HepG2 (cell line): ENCODE results near the gene CAMK2D. TPM values are rescaled to one million over a fixed set of nuclear protein-coding genes. Genes with fewer than 3 reads are reported as not detected.
A peak's percentile ranks its signal among the peaks of the same experiment; 100 is the strongest.

Experiments used
- ATAC-seq: fragments of 200-7000 bp; cut with Tn5 transposase; 3 replicates; pipeline ENCODE4 v1.9.1; 2020; ENCODE audit warnings: mild to moderate bottlenecking, moderate library complexity
- BruUV-seq: library from RNA; stranded (reverse); fragments of 400-500 nt; replicated peaks from 2 replicates; lab custom pipeline; 2021; lab: Mats Ljungman, UMichigan
- CTCF ChIA-PET: fragments of 300-600 bp; formaldehyde crosslinking; extraction: SDS; loops from one replicate; lab custom pipeline; 2021; ENCODE audit warnings: low total read pairs, inconsistent platforms, low intra/inter-chr PET ratio; lab: Yijun Ruan, JAX
- POLR2A ChIA-PET: fragments of 350-600 bp; sonication (Branson Sonifier 250); formaldehyde crosslinking; loops from one replicate; lab custom pipeline; 2020; ENCODE audit warnings: antibody characterized with exemption, inconsistent platforms; lab: Yijun Ruan, JAX
- DNase-seq: peaks from one replicate; pipeline ENCODE4 v3.0.0-alpha.2; 2015; ENCODE audit warnings: low spot score
- FAIRE-seq: peaks from 3 replicates; lab custom pipeline; 2011; peaks lifted over from hg19 to GRCh38; lab: Jason Lieb, UNC
- H2AFZ ChIP-seq: one replicate; pipeline ENCODE4 v1.6.1; 2011; ENCODE audit warnings: low read length, inconsistent platforms
- H3K27ac ChIP-seq: fragments of 300-600 bp; 3 replicates; pipeline ENCODE4 v1.8.0; 2011; ENCODE audit warnings: mixed run types, mild to moderate bottlenecking, mixed read lengths, low read length, inconsistent platforms; ENCODE audit not compliant: insufficient read depth; ENCODE audit errors: extremely low read length
- H3K27me3 ChIP-seq, 2 experiments: fragments of 200-600 bp in 1 of 2; 2 replicates in 1 of 2; 3 replicates in 1 of 2; pipeline versions ENCODE4 v1.6.0 to v1.8.0; 2011; ENCODE audit warnings: low read length in 2 of 2, mild to moderate bottlenecking in 2 of 2, moderate library complexity in 2 of 2, inconsistent platforms in 1 of 2; ENCODE audit not compliant: insufficient read depth in 2 of 2, control insufficient read depth in 1 of 2
- H3K36me3 ChIP-seq, 2 experiments: fragments of 200-600 bp in 1 of 2; replicated peaks in 1 of 2; 2 replicates in 1 of 2; 3 replicates in 1 of 2; pipeline versions ENCODE4 v1.5.1 to v1.8.0; 2011; ENCODE audit warnings: low read length in 2 of 2, inconsistent platforms in 1 of 2; ENCODE audit not compliant: insufficient read depth in 2 of 2, control insufficient read depth in 1 of 2
- H3K4me1 ChIP-seq: 2 replicates; pipeline ENCODE4 v1.5.1; 2012; ENCODE audit warnings: low read length, inconsistent platforms; ENCODE audit not compliant: insufficient read depth
- H3K4me2 ChIP-seq: 2 replicates; pipeline ENCODE4 v1.6.0; 2011; ENCODE audit warnings: low read depth, low read length, inconsistent platforms
- H3K4me3 ChIP-seq, 3 experiments: fragments of 200-600 bp in 1 of 3; sonication (generic), shearing (Covaris generic) in 1 of 3; replicated peaks in 1 of 3; 2 replicates each; pipeline ENCODE4 v1.5.1; 2011 to 2016; ENCODE audit warnings: low read length in 3 of 3, inconsistent platforms in 2 of 3, low read depth in 2 of 3, mild to moderate bottlenecking in 2 of 3, control low read depth in 1 of 3, mixed read lengths in 1 of 3; ENCODE audit not compliant: insufficient read depth in 1 of 3
- H3K79me2 ChIP-seq: one replicate; pipeline ENCODE4 v1.6.1; 2011; ENCODE audit warnings: low read length, inconsistent platforms; ENCODE audit not compliant: insufficient read depth
- H3K9ac ChIP-seq: 2 replicates; pipeline ENCODE4 v1.6.0; 2011; ENCODE audit warnings: mild to moderate bottlenecking, low read depth, low read length, inconsistent platforms; ENCODE audit not compliant: insufficient read depth
- H3K9me3 ChIP-seq: 2 replicates; pipeline ENCODE4 v1.5.1; 2012; ENCODE audit warnings: mild to moderate bottlenecking, low read length
- H4K20me1 ChIP-seq: 2 replicates; pipeline ENCODE4 v1.6.0; 2011; ENCODE audit warnings: inconsistent platforms, mild to moderate bottlenecking, low read length, moderate library complexity; ENCODE audit not compliant: insufficient read depth
- ARID5B ChIP-seq: IDR thresholded peaks from 2 replicates; pipeline ENCODE4 v1.4.0; 2020; ENCODE audit warnings: mild to moderate bottlenecking, missing genetic modification reagents
- CBX5 ChIP-seq: sonication (generic); formaldehyde crosslinking; IDR thresholded peaks from 2 replicates; pipeline ENCODE4 v1.4.0; 2020; ENCODE audit warnings: missing genetic modification reagents, borderline replicate concordance
- CCDC6 ChIP-seq: sonication (generic); formaldehyde crosslinking; IDR thresholded peaks from 2 replicates; pipeline ENCODE4 v1.8.1; 2022; ENCODE audit warnings: mild to moderate bottlenecking, missing genetic modification reagents, moderate library complexity
- CEBPB ChIP-seq: IDR thresholded peaks from 2 replicates; pipeline ENCODE4 v1.6.1; 2011; ENCODE audit warnings: low read depth, low read length, improper control_type of control experiment, borderline replicate concordance
- FOSL2 ChIP-seq: sonication (generic); formaldehyde crosslinking; IDR thresholded peaks from 2 replicates; pipeline ENCODE4 v1.4.0; 2020; ENCODE audit warnings: missing genetic modification reagents
- FOXK1 ChIP-seq: sonication (generic); formaldehyde crosslinking; IDR thresholded peaks from 2 replicates; pipeline ENCODE4 v1.4.0; 2020; ENCODE audit warnings: low read depth, missing genetic modification reagents, borderline replicate concordance
- HOXA7 ChIP-seq: sonication (generic); formaldehyde crosslinking; IDR thresholded peaks from 2 replicates; pipeline ENCODE4 v1.8.1; 2022; ENCODE audit warnings: mild to moderate bottlenecking, missing genetic modification reagents, moderate library complexity
- PHF8 ChIP-seq: sonication (generic); formaldehyde crosslinking; IDR thresholded peaks from 2 replicates; pipeline ENCODE4 v1.5.0; 2020; ENCODE audit warnings: missing genetic modification reagents
- PRPF4 ChIP-seq: fragments of 200-400 bp; formaldehyde crosslinking; IDR thresholded peaks from 2 replicates; pipeline ENCODE4 v1.6.1; 2016; ENCODE audit warnings: low read length, low read depth; ENCODE audit not compliant: poor library complexity, severe bottlenecking
- RARA ChIP-seq: IDR thresholded peaks from 2 replicates; pipeline ENCODE4 v1.6.1; 2016; ENCODE audit warnings: missing genetic modification reagents, missing compliant biosample characterization
- RXRB ChIP-seq: IDR thresholded peaks from 2 replicates; pipeline ENCODE4 v1.6.1; 2016; ENCODE audit warnings: borderline replicate concordance, missing genetic modification reagents, missing compliant biosample characterization
- SOX5 ChIP-seq: IDR thresholded peaks from 2 replicates; pipeline ENCODE4 v1.6.1; 2016; ENCODE audit warnings: borderline replicate concordance
- ZNF414 ChIP-seq: sonication (generic); formaldehyde crosslinking; IDR thresholded peaks from 2 replicates; pipeline ENCODE4 v1.5.0; 2020; ENCODE audit warnings: missing genetic modification reagents
- WGBS: methylation state at CpG from one replicate; pipeline ENCODE4 v1.1.6; 2017; ENCODE audit warnings: low lambda C conversion rate; 5-methylcytosine and 5-hydroxymethylcytosine counted together
- in situ Hi-C: cut with HindIII; loops from 2 replicates; pipeline ENCODE4 v1.10.0; 2017; ENCODE audit warnings: low pct_unique_long_range_greater_than_20kb; ENCODE audit not compliant: extremely low pct_ligation_motif_present
- intact Hi-C: fragments of 100-400 bp; cut with micrococcal nuclease; formaldehyde crosslinking; loops from one replicate; pipeline ENCODE4 v1.10.0; 2022; ENCODE audit not compliant: unreplicated experiment
- polyA plus RNA-seq, 8 experiments: library from polyadenylated mRNA; depleted of rRNA in 3 of 8; stranded (reverse) in 7 of 8; unstranded in 1 of 8; fragments of >200 nt; fragmentation: Illumina TruSeq in 4 of 8; extraction: Trizol in 4 of 8; gene quantifications; 2 replicates each; pipeline versions ENCODE4 v1.2.1 to v1.2.3, GENCODE V29; 2011 to 2016; ENCODE audit warnings: low read depth in 4 of 8, missing spikeins in 1 of 8, mixed read lengths in 1 of 8; ENCODE audit not compliant: insufficient read depth in 1 of 8
- total RNA-seq, 5 experiments: library from RNA; depleted of rRNA; stranded (reverse); fragments of >200 nt; fragmentation: Illumina TruSeq; extraction: Trizol; gene quantifications; 2 replicates each; pipeline ENCODE4 v1.2.3, GENCODE V29; 2016; ENCODE audit warnings: low read depth in 1 of 5

CAMK2D gene
- total and polyA plus RNA-seq, 2 of the 13 experiments (the other 11 are each of a cell fraction or from before 2014, with no cell fraction given): 18.0 to 65.4 TPM

GRCh38 chr4:113435893-113436292, 325.6 kb downstream of the CAMK2D start:
- CTCF ChIA-PET: no interaction called here
- H3K4me3 ChIP-seq: no peak overlapping the region
- no peak overlapping the region for H3K27ac ChIP-seq
- no peaks in the 10 kb centered on the region for H3K27me3 ChIP-seq
- TF ChIP-seq SOX5 (no peak), HOXA7 (CRISPR knock-in tag) (no peak)
- TF ChIP-seq, all 625 proteins: peak for 0
- FAIRE-seq (no peak), DNase-seq (no peak), ATAC-seq (no peak)
- WGBS: 75% methylated on average over 7 of the region's 7 CpGs
- POLR2A ChIA-PET: no interaction called here
- no peak overlapping the region for H2AFZ ChIP-seq
- intact Hi-C loops: no loop called here
- no peaks in the 10 kb centered on the region for H4K20me1 ChIP-seq
- no TSS peak for BruUV-seq
- peaks cover 11% of the 10 kb centered on the region; the same call in 1 of the 2 replicates for H3K4me1 ChIP-seq
- no peak overlapping the region for H3K9ac ChIP-seq
- no peak overlapping the region for H3K4me2 ChIP-seq
- no peaks in the 10 kb centered on the region for H3K36me3 ChIP-seq
- in situ Hi-C loops: no loop called here
- no peaks in the 10 kb centered on the region for H3K9me3 ChIP-seq
- H3K79me2 ChIP-seq: no peaks in the 10 kb centered on the region

- H3K4me1 ChIP-seq: peaks cover 11% of the 10 kb centered on the region; the same call in 1 of the 2 replicates
- no peaks in the 10 kb centered on the region for H3K9me3 ChIP-seq
- no peak overlapping the region for H2AFZ ChIP-seq
- ATAC-seq (no peak), DNase-seq (peak; percentile 10), FAIRE-seq (no peak)
- no peaks in the 10 kb centered on the region for H3K36me3 ChIP-seq
- 18% methylated on average over 3 of the region's 3 CpGs for WGBS
- no TSS peak for BruUV-seq
- no peak overlapping the region for H3K9ac ChIP-seq
- H4K20me1 ChIP-seq: no peaks in the 10 kb centered on the region
- no peaks in the 10 kb centered on the region for H3K27me3 ChIP-seq
- no peak overlapping the region for H3K4me3 ChIP-seq
- in situ Hi-C loops: no loop called here
- no peaks in the 10 kb centered on the region for H3K79me2 ChIP-seq
- intact Hi-C loops: no loop called here
- ChIA-PET POLR2A (interaction anchor here (1.1 to 1.4 kb wide), 2 partner anchors 23 to 30 kb away, joined by 3 to 4 read pairs; no protein-coding TSS in a partner anchor), CTCF (no interaction called here)
- no peak overlapping the region for H3K4me2 ChIP-seq
- H3K27ac ChIP-seq: no peak overlapping the region
- TF ChIP-seq ARID5B (CRISPR knock-in tag): 0 out of 2 replicates have a peak, but pooled peaks have one; percentile 21
- peak; percentile 33; the same call in 1 of the 2 replicates for TF ChIP-seq FOSL2 (CRISPR knock-in tag)
- TF ChIP-seq PRPF4: no peak
- no peak for TF ChIP-seq PHF8
- no peak for TF ChIP-seq ZNF414
- peak; percentile 65 for TF ChIP-seq RARA (CRISPR knock-in tag)
- TF ChIP-seq RXRB: 0 out of 2 replicates have a peak, but pooled peaks have one; percentile 13
- no peak for TF ChIP-seq CCDC6 (CRISPR knock-in tag)
- peak; percentile 21; the same call in 1 of the 2 replicates for TF ChIP-seq CEBPB
- TF ChIP-seq CBX5 (CRISPR knock-in tag): no peak
- TF ChIP-seq FOXK1: no peak
Observed at GRCh38 chr4:113434247-113434587, 327.3 kb downstream of the CAMK2D start.
